Measurements from ENCODE around the gene LZIC. TPM values are rescaled to one million over a fixed set of nuclear protein-coding genes. Genes with fewer than 3 reads are reported as not detected.

LZIC gene
- 16.0 and 20.2 TPM in 2 replicates for total RNA-seq

DNA sequence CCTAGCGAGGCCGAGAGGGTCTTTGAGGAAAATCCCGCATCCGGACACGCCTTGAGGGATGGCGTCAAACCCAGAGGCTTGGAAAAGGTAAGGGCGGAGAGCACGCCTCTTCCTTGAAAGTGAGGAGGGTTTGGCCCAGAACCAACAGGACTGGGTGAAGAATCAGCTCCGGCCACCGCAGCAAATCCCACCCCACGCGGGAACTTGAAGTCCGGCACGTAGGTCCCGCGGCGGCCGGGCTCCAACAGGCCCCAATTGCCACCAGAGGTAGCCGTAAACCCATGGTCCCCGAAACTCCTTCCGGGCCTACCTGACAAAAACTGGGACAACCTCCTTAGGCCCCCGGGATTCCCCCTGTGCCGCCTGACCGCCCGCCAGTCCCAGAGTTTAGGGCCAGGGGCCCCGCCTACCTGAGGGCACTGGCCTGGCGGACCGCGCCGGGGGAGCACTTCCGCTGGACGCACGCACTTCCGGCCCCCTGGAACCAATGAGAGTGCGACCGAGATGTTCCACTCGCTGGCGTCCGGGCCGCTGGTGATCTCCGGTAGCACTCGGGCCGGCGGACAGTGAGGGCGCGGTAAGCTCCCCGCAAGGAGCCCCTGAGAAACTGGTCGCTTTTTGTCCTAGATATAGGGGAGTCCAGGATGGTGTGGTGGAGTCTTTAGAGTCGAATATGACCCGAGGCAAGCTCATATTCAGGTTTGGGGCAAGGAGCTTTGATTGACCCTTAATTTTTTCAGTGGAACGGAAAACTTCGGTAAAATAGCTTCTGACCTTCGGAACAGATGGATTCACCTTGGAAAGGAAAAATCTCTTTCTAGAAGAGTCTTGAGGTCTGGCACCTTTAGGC is at the start of gene LZIC, which contains the start of gene NMNAT1:
LZIC (minus strand) TSS at position 453 of the 850 bp plus-strand sequence. CDS start 6,772 bp downstream, outside the sequence.
NMNAT1 (plus strand) TSS at position 537 of the 850 bp plus-strand sequence. CDS start 28,599 bp downstream, outside the sequence.

DNA sequence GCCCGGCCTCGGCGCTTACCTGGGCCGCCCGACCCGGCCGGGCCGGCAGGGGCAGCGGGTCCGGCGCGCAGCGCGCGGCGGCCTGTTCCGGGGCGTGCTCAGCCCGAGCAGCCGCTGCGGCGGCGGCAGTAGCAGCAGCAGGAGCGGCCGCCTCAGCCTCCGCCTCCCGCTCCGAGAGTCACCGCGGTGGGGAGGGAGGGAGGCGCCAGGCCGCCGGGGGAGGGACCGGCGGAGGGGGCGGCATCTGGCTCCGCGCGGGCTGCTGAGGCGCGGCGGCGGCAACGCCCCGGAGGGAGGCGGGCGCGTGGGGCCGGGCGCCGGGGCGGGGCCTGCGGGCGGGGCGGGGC is 33.1 kb downstream of the LZIC start, which contains the start of gene CTNNBIP1:
CTNNBIP1 (minus strand) TSS at position 194 of the 347 bp plus-strand sequence. CDS start 38,205 bp downstream, outside the sequence.

Other genes with a start within 250 kb of the LZIC start
- gene CLSTN1, start 119.4 kb downstream of the LZIC start, total RNA-seq, result 73.6 and 81.2 TPM in 2 replicates
- 17.6 and 21.4 TPM in 2 replicates for gene CTNNBIP1, start 33.1 kb downstream of the LZIC start, total RNA-seq
- 5.7 and 8.2 TPM in 2 replicates for gene NMNAT1, start 84 bp upstream of the LZIC start, total RNA-seq
- gene RBP7, start 53.8 kb upstream of the LZIC start, total RNA-seq, result not detected in 2 replicates
- 31.0 and 35.4 TPM in 2 replicates for gene UBE4B, start 89.6 kb upstream of the LZIC start, total RNA-seq

All from epithelial cell of alveolus of lung (primary cell).